DND-41 (cell line): ENCODE measurements around the gene DNAI4.
"Not testable (repeated sequence)": the region's sequence is repeated elsewhere in the genome, so short reads cannot be mapped to it uniquely, and the experiment has no call there.

Experiments used
- ATAC-seq: fragments of 200-7000 bp; cut with Tn5 transposase; 3 replicates; pipeline ENCODE4 v1.9.1; 2021; ENCODE audit warnings: low read depth; ENCODE audit not compliant: insufficient read depth
- DNase-seq: peaks from one replicate; pipeline ENCODE4 v3.0.0-alpha.2; 2020
- H2AFZ ChIP-seq: 2 replicates; pipeline ENCODE4 v1.6.0; 2012; ENCODE audit warnings: low read depth, low read length
- H3K27ac ChIP-seq: 2 replicates; pipeline ENCODE4 v1.5.1; 2012; ENCODE audit warnings: low read length, inconsistent platforms
- H3K27me3 ChIP-seq: fragments of 200-600 bp; sonication (generic); 2 replicates; pipeline ENCODE4 v1.6.0; 2012; ENCODE audit warnings: low read length, mild to moderate bottlenecking, inconsistent platforms; ENCODE audit not compliant: insufficient read depth, poor library complexity
- H3K36me3 ChIP-seq: 2 replicates; pipeline ENCODE4 v1.5.1; 2012; ENCODE audit warnings: low read length, inconsistent platforms; ENCODE audit not compliant: insufficient read depth
- H3K4me1 ChIP-seq: 2 replicates; pipeline ENCODE4 v1.5.1; 2012; ENCODE audit warnings: mild to moderate bottlenecking, low read length; ENCODE audit not compliant: insufficient read depth
- H3K4me2 ChIP-seq: 2 replicates; pipeline ENCODE4 v1.6.0; 2012; ENCODE audit warnings: mild to moderate bottlenecking, moderate library complexity, low read length, inconsistent platforms; ENCODE audit not compliant: insufficient read depth
- H3K4me3 ChIP-seq, 2 experiments: fragments of 200-600 bp in 1 of 2; shearing (Covaris generic) in 1 of 2; 2 replicates each; pipeline ENCODE4 v1.5.1; 2012 to 2016; ENCODE audit warnings: inconsistent platforms in 2 of 2, low read length in 2 of 2, mild to moderate bottlenecking in 2 of 2, low read depth in 1 of 2, moderate library complexity in 1 of 2
- H3K79me2 ChIP-seq: 2 replicates; pipeline ENCODE4 v1.6.0; 2012; ENCODE audit warnings: low read length, inconsistent platforms; ENCODE audit not compliant: insufficient read depth
- H3K9ac ChIP-seq: 2 replicates; pipeline ENCODE4 v1.6.0; 2012; ENCODE audit warnings: low read depth, mild to moderate bottlenecking, inconsistent platforms, low read length, moderate library complexity
- H3K9me3 ChIP-seq: 2 replicates; pipeline ENCODE4 v1.5.1; 2012; ENCODE audit warnings: low read length, moderate library complexity, mild to moderate bottlenecking, inconsistent platforms; ENCODE audit not compliant: insufficient read depth, severe bottlenecking
- H4K20me1 ChIP-seq: 2 replicates; pipeline ENCODE4 v1.6.0; 2012; ENCODE audit warnings: low read length; ENCODE audit not compliant: insufficient read depth
- EZH2 ChIP-seq: IDR thresholded peaks from 3 replicates; pipeline ENCODE4 v1.6.1; 2012; ENCODE audit warnings: borderline replicate concordance, low read depth, mild to moderate bottlenecking, moderate library complexity, low read length, inconsistent platforms; ENCODE audit not compliant: severe bottlenecking
- TF ChIP-seq, protein P1 (sequence below): IDR thresholded peaks from 2 replicates; pipeline ENCODE4 v1.5.1; 2012; ENCODE audit warnings: borderline replicate concordance, low read length, moderate library complexity, mild to moderate bottlenecking; ENCODE audit not compliant: poor library complexity, severe bottlenecking; ENCODE audit errors: extremely low read depth

The DNAI4 gene

DNA sequence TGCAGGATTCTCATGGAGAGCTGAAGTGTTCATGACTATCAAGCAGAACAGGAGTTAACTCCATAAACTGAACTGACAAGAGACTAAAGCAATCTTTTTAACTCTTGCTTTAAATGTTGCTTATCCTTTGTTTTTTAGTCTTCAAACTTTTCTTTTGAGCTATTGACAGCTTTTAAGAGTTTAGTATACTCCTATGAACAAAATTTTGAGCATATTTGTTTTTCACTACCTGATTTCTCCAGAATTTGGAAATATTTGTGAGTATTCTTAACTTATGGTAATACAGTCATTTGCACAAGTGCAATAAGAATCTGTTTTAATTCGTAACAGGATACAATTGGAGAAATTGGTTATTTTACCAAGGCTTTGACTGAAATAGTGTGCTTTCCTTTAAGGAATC, 7.2 kb downstream of the DNAI4 start:
- Histone ChIP-seq H2AFZ (no peak overlapping the region), H3K4me3 (no peak overlapping the region), H3K9me3 (peaks cover 9% of the 10 kb centered on the region), H3K4me2 (no peak overlapping the region), H3K36me3 (peaks cover 5% of the 10 kb centered on the region; the same call in 1 of the 2 replicates), H4K20me1 (no peaks in the 10 kb centered on the region), H3K79me2 (no peaks in the 10 kb centered on the region; the same call in 1 of the 2 replicates), H3K27ac (no peak overlapping the region), H3K9ac (no peak overlapping the region), H3K4me1 (no peaks in the 10 kb centered on the region), H3K27me3 (no peaks in the 10 kb centered on the region)
- TF ChIP-seq EZH2 = no peak
- TF ChIP-seq, protein P1, sequence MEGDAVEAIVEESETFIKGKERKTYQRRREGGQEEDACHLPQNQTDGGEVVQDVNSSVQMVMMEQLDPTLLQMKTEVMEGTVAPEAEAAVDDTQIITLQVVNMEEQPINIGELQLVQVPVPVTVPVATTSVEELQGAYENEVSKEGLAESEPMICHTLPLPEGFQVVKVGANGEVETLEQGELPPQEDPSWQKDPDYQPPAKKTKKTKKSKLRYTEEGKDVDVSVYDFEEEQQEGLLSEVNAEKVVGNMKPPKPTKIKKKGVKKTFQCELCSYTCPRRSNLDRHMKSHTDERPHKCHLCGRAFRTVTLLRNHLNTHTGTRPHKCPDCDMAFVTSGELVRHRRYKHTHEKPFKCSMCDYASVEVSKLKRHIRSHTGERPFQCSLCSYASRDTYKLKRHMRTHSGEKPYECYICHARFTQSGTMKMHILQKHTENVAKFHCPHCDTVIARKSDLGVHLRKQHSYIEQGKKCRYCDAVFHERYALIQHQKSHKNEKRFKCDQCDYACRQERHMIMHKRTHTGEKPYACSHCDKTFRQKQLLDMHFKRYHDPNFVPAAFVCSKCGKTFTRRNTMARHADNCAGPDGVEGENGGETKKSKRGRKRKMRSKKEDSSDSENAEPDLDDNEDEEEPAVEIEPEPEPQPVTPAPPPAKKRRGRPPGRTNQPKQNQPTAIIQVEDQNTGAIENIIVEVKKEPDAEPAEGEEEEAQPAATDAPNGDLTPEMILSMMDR = no peak
- ATAC-seq (no peak), DNase-seq (no peak)

DNA sequence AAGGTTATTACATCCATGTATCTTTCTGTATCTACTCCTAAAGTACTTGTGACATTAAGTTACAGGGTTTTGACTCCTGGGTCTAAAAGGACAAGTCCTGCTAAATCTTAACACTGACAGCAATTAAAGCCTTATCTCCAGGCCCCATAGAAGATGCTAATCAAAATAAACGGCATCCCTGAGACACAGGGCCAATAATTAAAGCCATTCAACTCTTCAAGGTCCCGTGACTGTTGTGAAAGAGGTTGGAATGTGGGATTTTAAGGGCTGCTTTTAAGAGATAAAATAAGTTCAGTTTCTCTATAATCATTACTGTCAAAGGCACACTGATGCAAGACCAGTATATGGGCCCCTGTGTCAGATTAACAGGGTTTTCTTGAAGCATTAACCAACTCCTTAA, 8.3 kb downstream of the DNAI4 start:
- DNase-seq (no peak), ATAC-seq (no peak)
- no peak for TF ChIP-seq EZH2
- H3K27ac ChIP-seq = no peak overlapping the region
- no peaks in the 10 kb centered on the region for H3K4me1 ChIP-seq
- H3K9me3 ChIP-seq = peaks cover 9% of the 10 kb centered on the region
- no peak overlapping the region for H3K4me3 ChIP-seq
- H4K20me1 ChIP-seq = no peaks in the 10 kb centered on the region
- no peaks in the 10 kb centered on the region for H3K79me2 ChIP-seq
- peaks cover 5% of the 10 kb centered on the region; the same call in 1 of the 2 replicates for H3K36me3 ChIP-seq
- no peak overlapping the region for H3K9ac ChIP-seq
- no peak overlapping the region for H3K4me2 ChIP-seq
- H2AFZ ChIP-seq = no peak overlapping the region
- no peaks in the 10 kb centered on the region for H3K27me3 ChIP-seq

DNA sequence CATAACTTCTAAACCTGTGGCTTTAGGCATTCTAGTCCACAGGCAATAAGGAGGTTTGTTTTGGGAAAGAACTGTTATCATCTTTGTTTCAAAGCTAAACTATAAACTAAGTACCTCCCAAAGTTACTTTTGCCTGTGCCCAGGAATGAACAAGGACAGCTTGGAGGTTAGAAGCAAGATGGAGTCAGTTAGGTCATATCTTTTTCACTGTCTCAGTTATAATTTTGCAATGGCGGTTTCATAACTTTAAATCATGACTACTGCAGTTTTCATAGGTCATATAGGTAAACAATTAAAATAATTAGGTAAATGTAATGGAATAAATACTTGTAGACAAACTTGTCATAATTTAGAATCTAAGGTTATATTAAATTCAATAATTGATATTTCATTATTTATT, 9.5 kb downstream of the DNAI4 start:
- not testable (repeated sequence) for H3K79me2 ChIP-seq, H3K4me3 ChIP-seq, H3K9me3 ChIP-seq, H3K36me3 ChIP-seq, H4K20me1 ChIP-seq, H3K4me2 ChIP-seq, H3K27ac ChIP-seq, ATAC-seq, H3K27me3 ChIP-seq, H3K4me1 ChIP-seq, DNase-seq, H2AFZ ChIP-seq, H3K9ac ChIP-seq

DNA sequence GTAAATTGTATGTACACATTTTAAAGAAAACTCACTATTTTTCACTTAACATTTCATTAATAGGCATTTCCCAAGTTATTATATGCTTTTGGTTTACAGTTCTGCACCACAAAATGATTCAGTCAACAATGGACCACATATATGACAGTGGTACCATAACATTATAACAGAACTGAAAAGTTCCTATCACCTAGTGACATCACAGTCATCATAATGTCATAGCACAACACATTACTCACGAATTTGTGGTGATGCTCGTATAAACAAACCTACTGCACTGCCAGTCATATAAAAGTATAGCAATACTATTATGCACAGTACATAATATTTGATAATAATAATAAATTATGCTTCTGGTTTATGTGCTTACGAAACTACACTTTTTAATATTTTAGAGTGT, 30.9 kb downstream of the DNAI4 start:
- H3K4me3 ChIP-seq = no peak overlapping the region
- no peak for TF ChIP-seq EZH2
- TF ChIP-seq, protein P1 = no peak
- H3K4me2 ChIP-seq = no peak overlapping the region
- H3K9ac ChIP-seq = no peak overlapping the region
- no peak for DNase-seq
- no peaks in the 10 kb centered on the region for H3K4me1 ChIP-seq
- no peaks in the 10 kb centered on the region for H3K9me3 ChIP-seq
- no peak for ATAC-seq
- no peak overlapping the region for H3K27ac ChIP-seq
- no peaks in the 10 kb centered on the region for H3K36me3 ChIP-seq
- no peaks in the 10 kb centered on the region for H3K79me2 ChIP-seq
- no peaks in the 10 kb centered on the region for H4K20me1 ChIP-seq
- H2AFZ ChIP-seq = no peak overlapping the region
- H3K27me3 ChIP-seq = no peaks in the 10 kb centered on the region

DNA sequence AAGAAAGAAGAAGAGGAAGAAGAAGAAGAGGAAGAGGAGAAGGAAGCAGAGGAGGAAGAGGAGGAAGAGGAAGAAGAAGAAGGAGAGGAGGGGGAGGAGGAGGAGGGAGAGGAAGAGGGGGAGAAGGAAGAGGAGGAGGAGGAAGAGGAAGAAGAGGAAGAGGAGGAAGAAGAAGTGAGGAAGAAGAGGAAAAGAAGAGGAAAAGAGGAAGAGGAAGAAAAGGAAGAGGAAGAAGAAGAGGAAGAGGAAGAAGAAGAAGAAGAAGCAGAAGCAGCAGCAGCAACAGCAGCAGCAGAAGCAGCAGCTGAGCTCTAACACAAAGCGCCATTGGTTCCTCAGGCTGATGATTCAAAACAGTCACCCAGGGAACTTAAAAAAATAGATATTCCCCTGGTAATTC, 34.0 kb downstream of the DNAI4 start:
- Histone ChIP-seq H3K79me2 (no peaks in the 10 kb centered on the region), H3K27me3 (no peaks in the 10 kb centered on the region), H3K4me3 (no peak overlapping the region), H3K4me1 (no peaks in the 10 kb centered on the region), H3K9me3 (no peaks in the 10 kb centered on the region), H2AFZ (no peak overlapping the region), H3K27ac (no peak overlapping the region), H3K9ac (no peak overlapping the region), H3K4me2 (no peak overlapping the region), H4K20me1 (no peaks in the 10 kb centered on the region), H3K36me3 (no peaks in the 10 kb centered on the region)
- no peak for ATAC-seq
- no peak for DNase-seq
- no peak for TF ChIP-seq EZH2
- TF ChIP-seq, protein P1 = no peak
